IPS-NIHi7 (cell line): ENCODE measurements around the gene CTAGE9.
"Not testable (repeated sequence)": the region's sequence is repeated elsewhere in the genome, so short reads cannot be mapped to it uniquely, and the experiment has no call there.

Experiments
- DNase-seq: peaks from one replicate; pipeline ENCODE4 v3.0.0; 2012; ENCODE audit warnings: mixed read lengths; ENCODE audit errors: extremely low spot score

The CTAGE9 gene

GRCh38 chr6:131729550-131729949 is 18.7 kb upstream of the CTAGE9 start:
- no peak for DNase-seq

GRCh38 chr6:131728296-131728939 is 17.6 kb upstream of the CTAGE9 start:
- no peak for DNase-seq

- DNase-seq, result no peak
Observed at GRCh38 chr6:131727868-131728267, 17.1 kb upstream of the CTAGE9 start.

GRCh38 chr6:131727467-131727866 is 16.6 kb upstream of the CTAGE9 start:
- DNase-seq, result no peak

GRCh38 chr6:131724114-131724513 is 13.3 kb upstream of the CTAGE9 start:
- DNase-seq, result no peak

- no peak for DNase-seq
Observed at GRCh38 chr6:131721161-131721560, 10.3 kb upstream of the CTAGE9 start.

- no peak for DNase-seq
Observed at GRCh38 chr6:131717836-131718542, 7.2 kb upstream of the CTAGE9 start.

- not testable (repeated sequence) for DNase-seq
Observed at GRCh38 chr6:131715567-131715966, 4.8 kb upstream of the CTAGE9 start.

- DNase-seq, result not testable (repeated sequence)
Observed at GRCh38 chr6:131703905-131704304, 6.9 kb downstream of the CTAGE9 start.

GRCh38 chr6:131700851-131701250 is 10.0 kb downstream of the CTAGE9 start:
- not testable (repeated sequence) for DNase-seq

GRCh38 chr6:131696956-131697355 is 13.9 kb downstream of the CTAGE9 start:
- no peak for DNase-seq

- peak; percentile 89 for DNase-seq
Observed at GRCh38 chr6:131694832-131695426, 15.9 kb downstream of the CTAGE9 start.

GRCh38 chr6:131693384-131693783 is 17.4 kb downstream of the CTAGE9 start:
- DNase-seq, result no peak

GRCh38 chr6:131692589-131692988 is 18.2 kb downstream of the CTAGE9 start:
- DNase-seq, result no peak

- no peak for DNase-seq
Observed at GRCh38 chr6:131692031-131692430, 18.8 kb downstream of the CTAGE9 start.

- no peak for DNase-seq
Observed at GRCh38 chr6:131688286-131688685, 22.5 kb downstream of the CTAGE9 start.

GRCh38 chr6:131687022-131687421 is 23.8 kb downstream of the CTAGE9 start:
- DNase-seq, result no peak

- DNase-seq, result no peak
Observed at GRCh38 chr6:131685266-131685780, 25.5 kb downstream of the CTAGE9 start.

- no peak for DNase-seq
Observed at GRCh38 chr6:131683479-131683878, 27.3 kb downstream of the CTAGE9 start.

GRCh38 chr6:131682442-131682841 is 28.4 kb downstream of the CTAGE9 start:
- no peak for DNase-seq

- no peak for DNase-seq
Observed at GRCh38 chr6:131681585-131681984, 29.2 kb downstream of the CTAGE9 start.

- DNase-seq, result no peak
Observed at GRCh38 chr6:131680868-131681267, 29.9 kb downstream of the CTAGE9 start.

- DNase-seq, result no peak
Observed at GRCh38 chr6:131678442-131678841, 32.4 kb downstream of the CTAGE9 start.
